HG02884 (cell line): ENCODE data around the gene CMTM5.
"Not testable (repeated sequence)": the region's sequence is repeated elsewhere in the genome, so short reads cannot be mapped to it uniquely, and the experiment has no call there.

ENCODE experiments used
- ATAC-seq: cut with Tn5 transposase; IDR thresholded peaks from one replicate; pipeline ENCODE4 v1.9.1; 2021; ENCODE audit warnings: mild to moderate bottlenecking, moderate library complexity; ENCODE audit not compliant: unreplicated experiment

CMTM5 gene

DNA sequence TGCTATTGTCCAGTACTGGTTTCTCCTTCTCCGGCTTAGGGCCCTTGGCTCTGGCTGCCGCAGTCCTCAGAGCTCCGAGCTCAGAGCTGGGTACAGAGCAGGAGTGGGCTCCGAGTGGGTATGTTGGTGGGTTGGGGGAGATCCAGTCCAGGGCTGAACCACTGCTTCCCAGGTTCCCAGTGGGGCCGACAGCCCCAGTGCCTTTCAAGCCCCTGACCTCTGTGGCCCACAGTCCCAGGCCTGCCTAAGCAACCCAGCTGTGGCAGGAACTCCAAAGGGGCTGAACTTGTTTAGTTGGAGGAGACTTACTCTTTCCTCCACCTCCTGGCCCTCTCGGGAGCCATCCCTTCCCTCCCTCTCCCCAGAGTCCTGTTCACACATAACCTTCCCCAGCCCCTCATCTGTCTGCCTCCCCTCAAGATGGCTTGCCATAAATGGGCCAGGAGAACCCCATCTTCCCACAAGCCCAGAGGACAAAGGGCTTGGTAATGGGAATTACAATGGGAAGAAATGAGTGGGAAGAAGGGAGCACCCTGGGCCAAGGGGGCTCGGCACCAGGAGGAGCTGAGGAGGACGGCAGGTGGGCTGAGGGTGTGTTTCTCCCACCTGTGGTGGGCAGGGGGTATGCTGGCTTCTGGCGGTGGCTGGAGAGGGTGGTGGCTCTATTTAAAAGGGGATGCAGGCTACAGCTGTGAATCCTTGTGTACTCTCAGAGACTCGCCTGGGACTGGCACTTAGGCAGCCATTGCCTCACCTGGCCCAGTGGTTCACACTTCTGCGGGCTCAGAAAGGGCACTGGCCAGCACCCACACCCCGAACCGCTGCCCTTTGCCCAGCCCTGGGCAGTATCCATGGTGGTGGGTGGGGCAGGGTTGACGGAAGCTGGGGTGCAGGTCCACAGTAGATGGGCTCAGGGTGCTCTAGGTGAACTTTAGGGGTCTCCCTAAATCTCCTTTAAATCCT is 35.0 kb downstream of the CMTM5 start:
- no peak for ATAC-seq

DNA sequence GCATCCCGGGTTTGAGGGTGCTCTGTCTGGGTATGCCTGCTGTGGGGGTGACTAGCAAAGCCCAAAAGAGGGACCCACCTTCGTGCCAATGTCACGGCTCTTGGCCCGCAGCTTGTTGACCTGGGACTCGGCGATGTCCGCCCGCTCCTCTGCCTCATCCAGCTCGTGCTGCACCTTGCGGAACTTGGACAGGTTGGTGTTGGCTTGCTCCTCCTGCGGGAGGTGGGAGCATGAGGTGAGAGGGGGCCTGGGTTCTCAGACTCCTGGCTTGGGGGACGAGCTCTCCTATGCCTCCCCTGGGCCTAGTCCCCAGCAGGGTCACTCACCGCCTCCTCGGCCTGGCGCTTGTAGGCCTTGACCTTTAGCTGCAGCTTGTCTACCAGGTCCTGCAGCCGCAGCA is 36.8 kb downstream of the CMTM5 start:
- no peak for ATAC-seq

GRCh38 chr14:23414254-23414653 is 37.4 kb downstream of the CMTM5 start:
- ATAC-seq, result no peak

GRCh38 chr14:23414906-23415820 is 38.3 kb downstream of the CMTM5 start:
- no peak for ATAC-seq

DNA sequence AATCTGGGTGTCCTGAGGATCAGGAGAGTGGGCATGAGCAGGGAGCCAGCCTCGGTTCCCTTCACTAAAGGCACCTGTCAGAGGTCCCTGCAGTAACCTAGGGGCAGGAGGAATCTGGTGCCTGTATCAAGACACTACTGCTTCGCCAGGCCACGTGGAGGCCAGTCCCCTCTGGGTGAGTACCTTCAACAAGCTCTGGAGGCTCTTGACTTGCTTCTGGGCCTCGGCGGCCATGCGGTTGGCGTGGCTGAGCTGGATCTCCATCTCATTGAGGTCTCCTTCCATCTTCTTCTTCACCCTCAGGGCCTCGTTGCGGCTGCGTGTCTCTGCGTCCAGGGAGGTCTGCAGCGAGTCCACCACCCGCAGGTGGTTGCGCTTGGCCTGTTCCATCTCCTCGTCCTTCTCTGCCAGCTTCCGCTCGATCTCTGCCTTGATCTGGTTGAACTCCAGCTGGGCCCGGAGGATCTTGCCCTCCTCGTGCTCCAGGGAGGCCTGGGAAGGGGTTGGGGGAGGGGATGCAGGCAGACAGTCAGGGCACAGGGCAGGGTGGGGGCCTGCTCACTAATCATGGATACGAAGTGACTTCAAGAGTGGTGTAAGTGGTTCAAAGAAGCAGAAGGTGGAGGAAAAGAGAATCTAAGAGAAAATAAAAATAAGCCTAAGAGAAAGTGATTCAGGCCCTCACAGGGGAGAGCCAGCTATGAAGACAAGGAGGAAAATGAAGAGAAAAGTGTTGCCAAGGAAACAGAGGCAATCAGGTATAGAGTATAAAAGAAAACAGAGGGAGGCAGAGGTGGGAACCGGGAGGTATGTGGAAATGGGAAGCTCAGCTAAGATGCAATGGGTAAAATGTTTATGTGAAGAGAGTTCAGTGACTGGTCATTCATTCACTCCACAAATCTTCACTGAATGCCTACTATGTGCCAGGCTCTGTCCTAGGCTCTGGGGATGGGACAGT is 39.3 kb downstream of the CMTM5 start:
- no peak for ATAC-seq

- ATAC-seq, result no peak
Measured at GRCh38 chr14:23416801-23417200, 40.0 kb downstream of the CMTM5 start.

- ATAC-seq, result not testable (repeated sequence)
Measured at GRCh38 chr14:23417269-23417668, 40.4 kb downstream of the CMTM5 start.

DNA sequence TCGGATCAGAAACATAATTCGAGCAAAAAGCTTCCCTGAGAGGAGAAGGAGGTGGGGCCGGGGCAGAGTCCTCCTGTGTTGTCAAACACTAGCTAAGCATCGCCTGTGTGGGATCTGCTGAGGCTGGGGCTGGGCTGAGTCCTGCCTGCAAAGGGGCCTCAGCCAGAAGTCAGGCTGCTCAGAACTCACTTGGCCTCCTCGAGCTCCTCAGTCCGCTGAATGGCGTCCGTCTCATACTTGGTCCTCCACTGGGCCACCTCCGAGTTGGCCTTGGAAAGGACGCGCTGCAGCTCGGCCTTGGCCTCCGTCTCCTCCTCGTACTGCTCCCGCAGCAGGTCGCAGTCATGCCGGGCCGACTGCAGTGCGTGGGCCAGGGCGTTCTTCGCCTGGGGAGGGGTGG is 41.2 kb downstream of the CMTM5 start:
- ATAC-seq, result no peak

DNA sequence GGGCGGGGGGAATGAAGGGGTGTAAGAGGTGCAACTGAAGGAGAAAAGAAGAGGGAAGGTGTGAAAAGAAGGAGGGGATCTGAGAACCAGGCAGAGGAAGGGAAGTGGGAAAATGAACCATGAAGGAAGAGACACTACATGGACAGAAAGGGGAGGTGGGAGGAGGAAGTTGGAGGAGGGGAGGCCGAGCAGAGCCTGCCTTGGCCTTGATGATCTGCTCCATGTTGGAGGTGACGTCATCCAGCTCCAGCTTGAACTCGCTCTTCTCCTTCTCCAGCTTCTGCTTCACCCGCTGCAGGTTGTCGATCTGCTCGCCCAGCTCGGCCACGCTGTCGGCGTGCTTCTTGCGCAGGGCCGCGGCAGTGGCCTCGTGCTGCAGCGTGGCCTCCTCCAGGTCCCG is 42.8 kb downstream of the CMTM5 start:
- not testable (repeated sequence) for ATAC-seq

DNA sequence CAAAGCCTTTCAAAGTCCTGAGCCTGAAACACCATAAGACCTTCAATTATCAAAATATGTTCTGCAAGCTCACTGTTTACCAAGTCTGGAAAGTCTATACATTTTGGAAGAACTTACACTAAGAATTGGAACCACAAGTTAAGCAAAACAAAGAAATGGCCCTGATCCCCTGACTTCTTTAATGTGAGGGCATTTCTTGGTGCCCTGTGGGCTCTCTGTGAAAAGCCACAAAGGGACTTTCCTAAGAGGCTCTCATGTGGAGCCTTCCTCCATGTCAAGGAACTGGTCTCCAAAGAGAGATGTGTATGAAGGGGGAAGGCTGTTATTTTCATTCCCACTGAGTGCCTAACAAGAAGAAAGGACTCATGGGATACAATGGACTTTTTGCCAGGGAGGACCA is 44.7 kb downstream of the CMTM5 start:
- ATAC-seq, result no peak

- ATAC-seq, result no peak
Measured at GRCh38 chr14:23423657-23424056, 46.8 kb downstream of the CMTM5 start.

GRCh38 chr14:23425169-23425568 is 48.3 kb downstream of the CMTM5 start:
- ATAC-seq, result no peak

DNA sequence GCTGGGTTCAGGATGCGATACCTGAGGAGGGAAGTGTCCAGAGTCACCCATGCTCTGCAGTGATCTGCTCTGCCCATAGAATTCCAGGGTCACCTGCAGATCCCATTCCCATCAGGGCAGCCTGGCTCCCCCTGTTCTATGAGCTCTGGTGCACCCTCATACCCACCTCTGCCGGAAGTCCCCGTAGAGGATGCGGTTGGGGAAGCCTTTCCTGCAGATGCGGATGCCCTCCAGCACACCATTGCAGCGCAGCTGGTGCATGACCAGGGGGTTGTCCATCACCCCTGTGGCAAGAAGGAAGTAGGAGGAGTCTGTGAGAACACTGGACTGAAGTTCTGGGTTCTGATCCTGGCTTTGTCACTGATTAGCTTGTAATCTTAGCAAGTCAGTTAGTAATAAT is 49.0 kb downstream of the CMTM5 start:
- ATAC-seq, result not testable (repeated sequence)

DNA sequence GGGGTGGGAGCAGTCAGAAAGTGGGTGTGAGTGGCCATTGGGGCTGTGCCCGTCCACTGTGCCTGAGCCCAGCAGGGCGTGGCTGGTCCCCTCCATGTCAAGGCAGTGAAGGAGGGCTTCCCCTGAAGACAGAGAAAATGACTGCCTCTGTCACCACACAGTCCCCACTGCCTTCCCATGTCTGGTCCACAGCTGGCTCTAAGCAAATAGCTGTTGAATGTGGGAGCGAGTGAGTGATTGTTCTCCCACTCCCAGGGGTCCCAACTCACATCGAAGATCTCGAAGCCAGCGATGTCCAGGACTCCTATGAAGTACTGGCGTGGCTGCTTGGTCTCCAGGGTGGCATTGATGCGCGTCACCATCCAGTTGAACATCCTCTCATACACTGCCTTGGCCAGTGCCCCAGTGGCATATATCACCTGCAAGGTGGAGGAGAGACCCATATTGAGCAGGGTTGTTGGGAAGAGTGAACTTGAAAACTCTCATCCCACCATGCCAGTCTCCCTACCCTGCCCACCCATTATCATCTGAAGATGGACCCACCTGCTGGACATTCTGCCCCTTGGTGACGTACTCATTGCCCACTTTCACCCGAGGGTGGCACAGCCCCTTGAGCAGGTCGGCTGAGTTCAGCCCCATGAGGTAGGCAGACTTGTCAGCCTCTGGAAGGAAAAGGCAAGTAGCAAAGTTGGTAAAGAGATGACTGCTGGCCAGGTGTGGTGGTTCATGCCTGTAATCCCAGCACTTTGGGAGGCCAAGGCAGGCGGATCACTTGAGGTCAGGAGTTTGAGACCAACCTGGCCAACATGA is 52.0 kb downstream of the CMTM5 start:
- no peak for ATAC-seq
